Activated T-cell treated with anti-CD3 and anti-CD28 coated beads for 24 hours (primary cell): ENCODE data around the gene UBTD1.
A peak's percentile ranks its signal among the peaks of the same experiment; 100 is the strongest.
"Not testable (repeated sequence)": the region's sequence is repeated elsewhere in the genome, so short reads cannot be mapped to it uniquely, and the experiment has no call there.

Experiments
- DNase-seq: peaks from one replicate; pipeline ENCODE4 v3.0.0-alpha.2; 2020; ENCODE audit warnings: low read depth

Gene UBTD1

DNA sequence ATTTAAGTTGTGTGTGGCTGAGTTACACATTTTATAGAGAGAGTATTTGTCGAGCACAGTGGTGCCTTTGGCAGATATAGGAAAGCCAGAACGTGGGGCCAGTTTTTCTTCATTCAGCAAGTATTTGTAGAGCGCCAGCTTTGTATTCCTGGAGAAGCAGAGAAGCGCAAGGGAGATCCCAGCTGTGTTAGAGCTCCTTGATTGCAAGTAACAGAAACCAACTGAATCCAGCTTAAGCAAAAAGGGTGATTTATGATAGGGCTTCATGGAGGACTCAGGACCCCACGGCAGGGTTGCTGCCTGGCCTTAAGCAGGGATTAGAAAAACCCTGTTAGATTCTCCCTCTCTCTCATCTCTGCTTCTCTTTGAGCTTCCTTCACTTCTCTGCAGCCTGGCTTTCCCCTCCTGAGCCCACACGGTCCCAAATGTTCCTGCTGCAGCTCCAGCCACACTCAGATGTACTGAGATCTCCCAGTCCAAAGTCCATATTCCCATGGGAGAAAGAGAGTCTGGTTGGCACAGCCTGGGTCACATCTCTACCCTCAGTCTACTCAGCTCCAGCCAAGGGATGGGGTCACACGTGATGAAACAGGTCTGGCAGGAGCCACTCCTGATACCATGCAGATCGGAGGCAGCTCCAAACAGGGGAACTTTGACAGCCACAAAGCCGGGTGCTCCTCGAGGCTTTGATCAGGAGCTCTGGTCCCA, 16.7 kb downstream of the UBTD1 start:
- no peak for DNase-seq

DNA sequence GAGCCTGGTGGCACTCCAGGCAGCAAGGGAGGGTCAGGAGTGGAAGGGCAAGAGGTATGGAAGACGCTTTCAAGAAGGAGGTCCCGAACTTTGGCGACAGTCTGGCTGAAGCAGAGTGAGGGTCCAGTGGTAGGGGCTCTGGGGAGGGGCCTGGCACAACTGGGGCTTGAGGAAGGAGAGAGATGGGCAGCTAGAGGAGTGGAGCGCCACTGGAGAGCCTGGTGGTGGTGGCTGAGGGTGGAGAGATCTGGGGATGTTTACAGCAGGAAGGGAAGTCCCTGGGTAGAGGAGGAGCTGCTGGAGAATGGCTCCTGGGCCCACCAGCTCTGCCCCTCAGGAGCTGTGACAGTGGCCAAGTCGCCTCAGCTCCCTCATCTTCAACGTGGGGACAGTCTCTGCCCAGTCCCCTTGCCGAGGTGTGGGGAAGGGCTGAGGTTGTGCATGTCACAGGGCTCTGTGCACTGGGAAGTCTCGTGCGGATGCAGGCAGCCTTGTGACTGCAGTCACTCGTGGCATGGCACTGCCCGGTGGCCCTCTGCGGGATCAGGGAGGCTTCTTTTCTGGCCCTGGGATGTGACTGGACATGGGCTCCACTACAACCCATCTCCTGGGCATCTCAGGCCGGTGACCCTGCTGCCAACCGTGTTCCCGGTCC, 18.5 kb downstream of the UBTD1 start:
- DNase-seq: no peak

DNA sequence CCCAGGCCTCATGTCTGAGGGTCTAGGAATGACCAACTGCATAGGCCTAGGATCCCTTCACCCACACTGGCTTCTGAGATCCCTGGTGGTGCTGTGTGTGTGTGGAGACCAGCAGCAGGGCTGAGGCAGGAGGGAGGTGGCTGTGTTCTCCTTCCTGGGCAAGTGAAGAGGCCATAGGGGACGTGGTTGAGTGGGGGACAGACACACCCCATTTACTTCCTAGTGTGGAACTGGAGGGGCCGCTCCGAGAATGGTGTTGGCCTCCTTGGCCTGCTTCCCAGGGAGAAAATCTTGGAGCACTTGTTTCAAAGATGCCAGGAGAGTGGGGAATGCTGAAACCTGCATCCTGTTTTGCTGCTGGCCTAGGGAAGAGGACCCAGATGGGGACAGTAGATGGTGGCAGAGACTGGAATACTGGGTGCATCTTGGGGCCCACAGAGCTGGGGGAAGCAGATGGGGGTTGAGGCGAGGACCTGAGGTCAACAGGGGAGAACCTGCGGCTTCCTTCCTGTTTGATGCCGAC, 19.1 kb downstream of the UBTD1 start:
- DNase-seq: no peak

DNA sequence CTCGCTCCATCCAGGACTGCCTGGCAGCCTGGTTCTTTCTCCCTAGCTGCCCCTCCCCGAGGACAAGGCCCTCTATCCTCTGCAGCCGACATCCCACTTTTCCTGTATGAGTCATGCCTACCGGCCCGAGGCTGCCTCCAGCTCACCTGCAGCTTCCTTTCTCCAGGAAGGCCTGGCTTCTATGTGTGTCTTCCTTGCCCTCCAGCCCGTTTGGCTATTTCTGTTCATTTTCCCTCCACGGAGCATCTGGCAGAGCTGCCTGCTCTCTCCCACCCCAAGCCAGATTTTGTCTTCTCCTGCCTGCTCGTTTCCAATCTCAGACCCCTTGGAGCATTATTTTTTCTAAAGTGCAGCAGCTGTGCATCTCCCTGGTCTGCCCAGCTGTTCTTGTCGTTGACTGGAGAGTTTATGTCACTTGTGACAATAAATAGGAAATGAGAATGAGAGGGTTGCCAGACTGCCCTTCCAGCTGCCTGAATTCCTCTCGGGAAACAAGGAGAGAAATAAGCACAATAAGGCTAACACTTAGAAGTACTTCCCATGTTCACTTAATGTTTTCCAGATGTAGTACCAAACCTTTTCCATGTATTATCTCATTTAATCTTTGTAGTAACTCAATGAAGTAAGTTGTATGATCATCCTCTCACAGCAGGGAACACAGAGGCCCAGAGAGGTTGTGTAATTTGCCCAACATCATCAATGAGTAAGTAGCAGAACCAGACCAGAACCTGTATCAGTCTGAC, 19.7 kb downstream of the UBTD1 start:
- no peak for DNase-seq

DNA sequence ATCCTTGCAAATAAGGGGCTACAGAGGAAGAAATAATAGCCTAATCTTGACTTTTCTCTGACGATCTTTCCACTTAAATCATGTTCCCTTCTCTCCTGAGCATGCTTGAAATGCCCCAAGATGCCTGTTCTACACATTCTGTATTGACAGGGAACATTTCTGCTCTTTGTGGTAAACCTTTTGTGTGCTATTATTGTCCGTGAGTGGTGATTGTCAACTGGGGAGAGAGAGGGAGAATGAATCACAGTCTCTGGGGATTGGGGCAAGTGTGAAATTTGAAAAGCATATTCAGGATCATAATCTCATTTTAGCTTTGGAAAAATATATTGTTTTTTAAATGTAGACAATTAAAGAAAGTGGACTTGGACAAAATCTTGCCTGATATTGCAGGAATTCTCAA, 20.6 kb downstream of the UBTD1 start:
- DNase-seq: no peak

DNA sequence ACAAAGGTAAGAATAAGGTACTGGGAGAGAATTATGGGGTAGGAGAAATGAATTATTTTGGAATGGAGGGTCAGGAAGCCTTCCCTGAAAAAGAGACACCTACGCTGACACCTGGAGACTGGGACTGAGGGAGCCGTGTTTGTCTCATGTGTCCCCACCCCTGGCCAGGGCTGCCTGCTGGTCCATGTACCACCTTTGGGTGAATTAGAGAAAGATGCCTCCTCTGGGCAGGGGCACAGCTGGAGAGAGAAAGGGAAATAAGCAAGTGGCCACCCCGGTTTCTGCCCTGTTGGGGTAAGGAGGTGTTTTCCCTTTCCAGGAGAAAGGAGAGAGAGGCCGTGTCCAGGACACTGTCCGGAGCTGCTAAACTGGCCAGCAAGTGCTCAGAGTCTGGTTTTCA, 21.8 kb downstream of the UBTD1 start:
- DNase-seq: no peak

DNA sequence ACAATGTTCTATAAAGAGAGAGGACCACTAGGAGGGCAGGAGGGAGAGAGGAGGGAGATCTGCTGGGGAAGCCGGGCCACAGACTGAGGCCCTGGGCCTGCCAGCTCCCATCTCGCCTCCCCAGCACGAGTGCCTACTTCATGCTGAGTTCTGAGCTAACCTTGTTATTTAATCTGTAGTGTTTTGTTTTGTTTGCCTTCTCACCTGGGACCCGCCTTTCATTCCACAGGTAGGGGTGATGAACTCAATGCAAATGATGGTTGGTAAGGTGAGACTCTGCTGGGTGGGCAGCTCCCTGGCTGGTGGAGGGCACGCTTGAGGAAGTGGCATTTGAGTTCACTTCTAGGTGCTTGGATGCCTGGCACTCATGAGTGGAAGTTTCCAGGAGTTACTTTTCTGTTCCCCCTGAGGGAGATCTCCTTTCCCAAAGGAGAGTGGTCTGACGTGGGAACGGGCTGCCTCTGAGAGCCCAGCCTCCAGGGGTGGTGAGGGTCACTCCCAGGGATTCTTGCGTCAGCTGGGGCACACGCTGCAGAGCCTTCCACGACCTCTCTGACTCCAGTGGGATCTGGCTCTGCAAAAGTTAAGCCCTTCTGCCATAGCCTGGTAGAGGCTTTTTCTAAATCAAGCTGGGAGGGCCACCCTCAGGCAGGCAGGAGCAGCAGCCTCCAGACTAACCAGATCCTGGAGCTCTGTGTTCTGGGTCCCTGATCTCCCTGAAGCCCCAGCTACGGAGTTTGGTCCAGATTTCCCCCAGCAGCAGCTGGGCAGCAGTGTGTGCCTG, 22.4 kb downstream of the UBTD1 start:
- DNase-seq: no peak

DNA sequence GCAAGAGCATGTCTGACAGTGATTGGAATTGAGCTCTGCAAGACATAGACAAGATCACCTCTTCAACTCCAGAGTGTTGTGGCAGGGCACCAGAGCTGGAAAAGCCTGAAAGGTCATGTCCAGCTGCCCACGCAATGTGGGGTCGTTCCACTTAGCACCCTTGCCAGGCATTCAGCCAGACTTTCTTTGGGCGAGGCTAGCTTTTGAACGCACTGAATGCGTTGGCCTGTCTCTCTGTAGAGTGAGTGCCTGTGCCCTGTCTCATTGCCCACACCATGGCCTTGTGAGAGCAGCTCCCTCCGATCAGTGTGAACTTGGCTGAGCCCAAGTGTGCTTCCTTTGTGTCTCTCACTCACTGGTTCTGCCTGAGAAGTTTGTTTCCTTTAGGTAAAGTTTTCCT, 23.3 kb downstream of the UBTD1 start:
- no peak for DNase-seq

DNA sequence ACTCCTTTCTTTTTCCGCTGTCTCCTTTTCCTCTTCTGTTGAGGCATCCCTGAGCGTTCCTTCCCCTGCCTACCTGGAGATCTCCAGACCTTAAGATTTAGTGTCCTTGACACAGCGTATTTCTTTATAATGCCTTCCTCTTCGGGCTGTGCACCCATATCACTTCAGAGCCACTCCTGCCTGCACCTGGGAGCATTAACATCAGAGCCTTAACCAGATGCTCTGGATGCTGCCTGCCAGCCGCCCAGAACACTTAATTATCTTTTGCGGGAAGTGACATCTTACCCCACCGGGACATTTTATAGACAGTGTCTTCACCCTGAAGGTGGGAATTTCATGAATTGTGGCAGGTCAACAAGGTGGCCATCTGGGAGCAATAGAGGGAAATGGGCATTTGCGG, 24.2 kb downstream of the UBTD1 start:
- DNase-seq: no peak

DNA sequence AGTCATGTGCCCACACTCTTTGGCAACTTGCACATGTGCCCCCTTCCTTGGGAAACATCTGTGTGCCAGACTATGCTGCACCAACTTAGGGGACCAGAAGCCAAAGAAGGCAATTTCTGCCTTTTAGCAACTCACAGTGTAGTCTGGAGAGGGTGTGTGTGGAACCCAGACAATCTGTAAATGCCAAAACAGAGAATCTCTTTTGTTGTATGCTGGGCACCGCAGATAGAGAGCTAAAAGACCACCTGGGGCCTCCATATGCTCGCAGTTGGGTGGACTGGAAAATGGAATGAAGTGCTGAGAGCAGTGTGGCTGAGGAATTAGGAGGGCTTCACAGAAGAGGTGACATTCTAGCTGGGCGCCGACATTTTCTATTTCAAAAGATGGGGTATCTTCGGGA, 26.4 kb downstream of the UBTD1 start:
- DNase-seq: no peak

DNA sequence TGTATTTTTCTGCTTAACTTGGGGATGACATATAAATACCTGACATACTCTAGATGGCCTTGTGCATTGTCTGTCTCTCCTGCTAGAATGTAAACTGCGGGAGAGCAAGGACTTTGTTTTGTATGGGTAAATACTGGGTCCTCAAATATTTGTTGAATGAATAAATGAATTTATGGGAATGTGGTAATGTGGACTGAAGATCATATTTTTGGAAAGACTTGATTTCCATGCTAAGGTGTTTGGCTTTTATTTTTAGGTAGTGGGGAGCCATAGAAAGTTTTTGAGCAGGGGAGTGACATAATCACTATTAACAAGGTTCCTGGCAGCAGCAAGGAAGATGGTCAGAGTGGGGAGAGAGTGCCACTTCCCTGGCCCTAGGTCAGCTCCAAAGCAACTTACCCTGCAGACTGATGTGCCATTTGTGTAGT, 27.0 kb downstream of the UBTD1 start:
- DNase-seq: no peak

DNA sequence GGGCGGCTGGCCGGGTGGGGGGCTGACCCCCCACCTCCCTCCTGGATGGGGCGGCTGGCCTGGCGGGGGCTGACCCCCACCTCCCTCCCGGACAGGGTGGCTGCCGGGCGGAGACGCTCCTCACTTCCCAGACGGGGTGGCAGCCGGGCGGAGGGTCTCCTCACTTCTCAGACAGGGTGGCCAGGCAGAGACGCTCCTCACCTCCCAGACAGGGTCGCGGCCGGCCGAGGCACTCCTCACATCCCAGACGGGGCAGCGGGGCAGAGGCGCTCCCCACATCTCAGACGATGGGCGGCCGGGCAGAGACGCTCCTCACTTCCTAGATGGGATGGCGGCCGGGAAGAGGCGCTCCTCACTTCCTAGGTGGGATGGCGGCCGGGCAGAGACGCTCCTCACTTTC, 30.2 kb downstream of the UBTD1 start:
- DNase-seq: not testable (repeated sequence)

DNA sequence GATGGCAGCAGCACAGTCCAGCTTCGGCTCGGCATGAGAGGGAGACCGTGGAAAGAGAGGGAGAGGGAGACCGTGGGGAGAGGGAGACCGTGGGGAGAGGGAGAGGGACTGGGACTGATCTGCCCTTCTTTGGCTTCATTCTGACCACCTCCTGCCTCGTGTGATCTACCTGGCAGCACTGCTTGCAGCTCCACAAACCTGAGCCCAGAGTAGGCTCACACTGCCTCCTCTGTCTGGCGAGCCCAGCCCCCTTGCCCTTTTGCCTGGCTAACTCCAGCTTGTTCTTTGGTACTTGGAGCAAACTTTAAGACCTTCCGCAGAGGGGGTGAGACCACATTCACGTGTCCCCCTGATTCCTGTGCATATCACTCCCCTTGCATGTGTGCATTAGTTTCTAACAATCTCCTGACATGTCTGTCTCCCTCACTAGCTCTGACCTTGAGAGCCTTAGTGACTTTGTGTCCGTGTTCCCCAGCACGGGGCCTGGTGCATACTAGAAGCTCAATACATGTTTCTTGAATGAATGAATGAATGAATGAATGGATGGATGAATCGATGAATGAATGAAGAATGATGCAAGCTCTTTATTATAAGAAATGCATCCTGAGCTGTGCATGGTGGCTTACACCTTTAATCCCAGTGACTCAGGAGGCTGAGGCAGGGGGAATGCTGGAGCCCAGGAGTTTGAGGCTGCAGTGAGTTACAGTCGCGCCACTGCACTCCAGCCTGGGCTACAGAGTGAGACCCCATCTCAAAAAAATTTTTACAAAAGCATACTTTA, 31.2 kb downstream of the UBTD1 start:
- DNase-seq: no peak

DNA sequence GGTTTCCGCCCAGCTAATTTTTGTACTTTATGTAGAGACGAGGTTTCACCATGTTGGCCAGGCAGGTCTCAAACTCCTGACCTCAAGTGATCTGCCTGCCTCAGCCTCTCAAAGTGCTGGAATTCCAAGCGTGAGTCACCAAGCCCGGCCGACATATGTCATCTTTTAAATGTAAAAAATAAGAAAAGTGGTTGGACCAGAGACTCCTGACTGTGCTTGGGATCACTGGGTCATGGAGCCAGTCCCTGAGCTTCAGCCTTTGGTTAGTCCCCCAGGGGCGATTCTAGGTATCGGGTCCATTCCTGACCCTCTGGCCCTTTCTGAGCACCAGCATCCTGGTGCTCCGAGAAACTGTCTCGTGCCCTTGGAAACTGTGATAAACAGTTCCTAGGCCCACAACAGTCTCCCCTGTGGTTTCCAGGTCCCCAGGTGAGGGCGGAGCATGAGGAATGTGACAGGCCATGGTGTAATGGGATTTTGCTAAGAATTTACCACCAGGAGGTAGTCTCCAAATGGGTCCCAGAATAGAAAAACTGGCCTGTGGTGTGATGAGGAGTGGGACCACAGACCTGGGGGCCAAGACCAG, 32.8 kb downstream of the UBTD1 start:
- DNase-seq: no peak

DNA sequence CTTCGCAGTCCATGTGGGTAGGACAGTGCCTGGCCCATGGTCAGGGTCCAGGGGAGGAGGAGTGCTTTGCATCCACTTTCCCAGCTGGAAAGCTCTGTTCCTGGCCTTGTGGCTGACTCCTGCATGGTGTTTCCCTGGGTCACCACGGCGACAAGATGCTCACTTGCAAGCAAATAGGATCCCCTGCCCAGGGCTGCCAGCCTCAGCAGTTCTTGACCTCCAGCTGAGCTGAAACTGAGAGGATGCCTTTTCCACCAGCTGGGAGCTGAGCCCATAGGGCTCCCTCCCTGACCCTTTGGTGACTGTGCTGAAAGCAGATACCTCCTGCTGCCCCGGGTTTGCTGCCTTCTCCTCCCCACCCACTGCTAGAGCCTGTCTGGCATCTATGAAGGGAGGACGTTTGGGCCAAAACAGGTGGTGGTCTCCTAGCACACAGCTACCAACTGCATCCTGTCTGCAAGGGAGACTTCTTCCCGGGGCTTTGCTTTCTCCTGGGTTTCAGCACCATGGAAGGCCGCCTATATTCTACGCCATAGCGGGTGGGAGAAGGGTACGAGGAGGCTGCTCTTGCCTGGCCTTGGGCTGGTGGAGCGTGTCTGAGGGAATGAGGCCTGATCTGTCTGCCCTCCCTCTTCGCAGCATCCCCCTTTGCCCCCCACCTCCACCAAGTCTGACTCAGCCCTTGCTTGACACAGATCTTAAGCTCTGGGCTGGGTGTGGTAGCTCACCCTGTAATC, 34.4 kb downstream of the UBTD1 start:
- DNase-seq: no peak

DNA sequence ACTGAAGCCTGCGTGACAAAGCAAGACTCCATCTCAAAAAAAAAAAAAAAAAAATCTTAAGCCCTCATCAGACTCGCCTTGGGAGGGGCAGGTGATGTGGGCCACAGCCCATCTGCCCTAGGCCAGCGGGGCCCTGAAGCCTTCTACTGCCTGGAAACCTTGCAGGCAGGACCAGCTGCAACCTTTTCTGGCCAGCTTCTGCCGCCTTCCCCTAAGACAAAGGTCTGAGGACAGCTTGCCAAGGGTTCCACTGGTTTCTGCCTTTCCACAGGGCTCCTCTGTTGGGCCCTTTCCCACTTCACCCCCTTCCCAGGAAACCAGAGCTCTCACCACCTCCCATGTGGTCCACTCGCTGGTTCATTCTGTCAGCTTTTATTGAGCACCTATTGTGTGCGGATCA, 35.2 kb downstream of the UBTD1 start:
- DNase-seq: no peak

DNA sequence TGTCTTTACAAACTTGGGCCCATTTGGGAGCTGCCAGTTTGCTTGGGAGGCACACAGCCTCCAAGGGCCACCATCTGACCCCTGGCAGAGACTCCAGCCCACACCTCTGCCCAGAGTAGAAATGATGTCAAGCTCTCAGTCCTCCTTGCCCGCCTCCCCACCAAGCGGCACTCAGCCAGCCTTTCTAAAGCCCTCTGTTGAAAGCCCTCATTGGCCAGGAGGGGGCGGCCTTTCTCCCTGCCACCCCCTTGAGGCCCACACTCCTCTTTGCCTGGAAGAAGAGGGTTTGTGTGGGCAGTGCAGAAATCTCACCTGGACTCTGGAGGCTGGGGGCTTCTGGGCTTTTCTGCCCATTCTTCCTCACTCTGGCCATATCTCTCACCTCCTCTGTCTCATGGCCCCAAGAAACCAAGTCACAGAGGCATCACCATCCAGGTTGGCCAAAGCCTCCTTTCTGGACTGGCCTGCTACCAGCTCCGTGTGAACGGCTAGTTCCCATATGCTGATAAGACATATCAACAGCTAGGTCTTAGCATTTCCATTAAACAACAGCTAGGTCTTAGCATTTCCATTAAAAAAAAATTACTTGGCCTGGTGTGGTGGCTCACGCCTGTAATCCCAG, 36.1 kb downstream of the UBTD1 start:
- peak; percentile 16 for DNase-seq

DNA sequence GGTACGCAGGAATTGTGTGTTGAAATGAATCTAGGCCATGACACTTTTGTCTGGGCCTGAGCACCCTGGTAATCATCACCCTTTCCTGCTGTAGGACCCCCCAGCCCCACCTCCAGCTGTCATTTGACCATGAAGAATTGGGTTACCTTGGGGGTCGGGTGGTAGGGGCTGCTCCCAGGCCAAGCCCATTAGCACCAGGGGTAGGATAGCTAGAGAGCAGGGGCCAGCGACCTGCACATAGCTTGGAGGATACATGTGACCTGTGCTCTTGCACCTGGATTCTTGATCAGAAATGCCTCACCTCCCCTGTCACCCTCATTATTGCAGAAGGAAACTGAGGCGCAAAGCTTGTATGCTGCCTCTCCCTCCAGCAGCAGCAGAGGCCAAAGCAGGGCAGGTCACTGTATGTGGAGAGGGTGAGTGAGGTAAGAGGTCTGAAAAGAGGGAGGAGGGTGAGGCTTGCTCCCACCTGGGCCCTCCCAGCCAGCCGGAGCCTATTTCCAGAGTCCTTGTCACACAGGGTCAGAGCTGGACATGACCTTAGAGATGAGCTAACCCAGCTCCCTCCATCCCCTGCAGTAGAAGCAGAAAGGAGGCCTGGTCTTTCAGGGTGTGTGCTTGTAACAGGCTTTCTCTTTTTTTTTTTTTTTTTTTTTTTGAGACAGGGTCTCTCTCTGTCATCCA, 38.6 kb downstream of the UBTD1 start:
- no peak for DNase-seq

DNA sequence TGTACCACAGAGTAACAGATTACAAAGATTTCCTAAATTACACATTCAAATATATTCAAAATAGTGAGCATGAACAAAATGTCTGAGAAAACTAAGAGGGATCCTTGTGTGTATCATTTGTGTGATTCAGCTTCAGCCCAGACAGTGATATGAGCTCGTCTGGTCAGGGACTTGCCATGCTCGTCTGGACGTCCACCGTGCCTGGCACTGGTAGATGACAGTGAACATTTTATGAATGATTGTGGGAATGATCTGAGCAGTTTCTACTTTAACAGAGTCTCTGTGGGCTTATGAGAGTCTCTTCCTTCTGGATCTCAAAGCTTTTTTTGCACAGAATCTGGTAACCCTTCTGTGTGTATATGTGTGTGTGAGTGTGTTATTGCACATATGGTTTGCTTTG, 39.7 kb downstream of the UBTD1 start:
- DNase-seq: no peak
